Tibial artery (tissue), 4 donors: ENCODE data around the gene CELF1.

Experiments used
- DNase-seq, 2 donors: peaks; one replicate each; pipeline ENCODE4 v3.0.0-alpha.2; 2019
- H3K27ac ChIP-seq, 2 donors: fragments of 200-600 bp; sonication (generic) in 1 of 2; 1 replicate in 1 of 2; 2 replicates in 1 of 2; pipeline ENCODE4 v1.5.1; 2018 to 2019; ENCODE audit warnings: mild to moderate bottlenecking in 1 of 2
- H3K27me3 ChIP-seq, 2 donors: fragments of 200-600 bp; sonication (generic) in 1 of 2; one replicate each; pipeline versions ENCODE4 v1.5.1 to v1.6.0; 2016 to 2019
- H3K36me3 ChIP-seq, 3 donors: fragments of 200-600 bp; sonication (generic) in 2 of 3; one replicate each; pipeline ENCODE4 v1.5.1; 2016 to 2019; ENCODE audit warnings: mild to moderate bottlenecking in 2 of 3
- H3K4me1 ChIP-seq, 4 donors: fragments of 200-600 bp; sonication (generic) in 2 of 4; 1 replicate in 3 of 4; 2 replicates in 1 of 4; pipeline ENCODE4 v1.5.1; 2016 to 2019
- H3K4me3 ChIP-seq, 2 donors: fragments of 200-600 bp; sonication (generic) in 1 of 2; 1 replicate in 1 of 2; 2 replicates in 1 of 2; pipeline ENCODE4 v1.5.1; 2018 to 2019; ENCODE audit warnings: mild to moderate bottlenecking in 2 of 2
- H3K9me3 ChIP-seq, 3 donors: fragments of 200-600 bp; sonication (generic) in 1 of 3; one replicate each; pipeline ENCODE4 v1.5.1; 2016 to 2019
- intact Hi-C: fragments of 100-400 bp; cut with DNase I; formaldehyde crosslinking; loops from one replicate; pipeline ENCODE4 v1.15.0; 2023; ENCODE audit warnings: low total_unique reads
- TF ChIP-seq, protein P1 (sequence below), 2 experiments: fragments of 200-600 bp in 1 of 2; fragments of 450-650 bp in 1 of 2; IDR thresholded peaks; one replicate each; pipeline ENCODE4 v1.5.1; 2017 to 2019; ENCODE audit warnings: antibody characterized with exemption in 2 of 2, mild to moderate bottlenecking in 1 of 2, moderate library complexity in 1 of 2

CELF1 gene

DNA sequence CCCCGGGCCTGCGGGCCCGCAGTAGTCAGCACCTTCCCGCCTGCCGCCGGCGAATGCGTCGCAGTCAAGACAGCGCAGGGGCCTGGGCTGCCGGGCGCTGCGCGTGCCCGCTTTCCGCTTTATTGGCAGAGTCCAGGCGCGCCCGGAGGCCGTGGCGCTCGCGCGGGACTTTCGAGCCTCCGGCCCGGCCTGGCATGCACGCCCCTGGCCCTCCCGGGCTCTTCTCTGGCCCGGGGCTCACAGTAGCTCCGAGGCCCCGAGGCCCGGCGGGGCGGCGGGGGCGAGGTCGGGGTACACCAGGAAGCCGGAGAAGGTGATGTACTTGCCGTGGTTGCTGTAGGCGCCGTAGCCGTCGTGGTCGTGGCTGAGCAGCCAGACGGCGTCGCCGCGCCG, 36.6 kb upstream of the CELF1 start:
- no peak for DNase-seq
- Histone ChIP-seq H3K27me3 (peaks cover 0 to 53% of the 10 kb centered on the region in 2 donors), H3K27ac (no peak overlapping the region), H3K36me3 (peaks cover 0 to 15% (median 6%) of the 10 kb centered on the region in 3 donors), H3K9me3 (no peaks in the 10 kb centered on the region), H3K4me1 (peaks cover 0 to 18% (median 12%) of the 10 kb centered on the region in 4 donors), H3K4me3 (peak overlapping the region in 1 of 2 donors; percentile 17)
- intact Hi-C loops, result no loop called here
- TF ChIP-seq, protein P1, sequence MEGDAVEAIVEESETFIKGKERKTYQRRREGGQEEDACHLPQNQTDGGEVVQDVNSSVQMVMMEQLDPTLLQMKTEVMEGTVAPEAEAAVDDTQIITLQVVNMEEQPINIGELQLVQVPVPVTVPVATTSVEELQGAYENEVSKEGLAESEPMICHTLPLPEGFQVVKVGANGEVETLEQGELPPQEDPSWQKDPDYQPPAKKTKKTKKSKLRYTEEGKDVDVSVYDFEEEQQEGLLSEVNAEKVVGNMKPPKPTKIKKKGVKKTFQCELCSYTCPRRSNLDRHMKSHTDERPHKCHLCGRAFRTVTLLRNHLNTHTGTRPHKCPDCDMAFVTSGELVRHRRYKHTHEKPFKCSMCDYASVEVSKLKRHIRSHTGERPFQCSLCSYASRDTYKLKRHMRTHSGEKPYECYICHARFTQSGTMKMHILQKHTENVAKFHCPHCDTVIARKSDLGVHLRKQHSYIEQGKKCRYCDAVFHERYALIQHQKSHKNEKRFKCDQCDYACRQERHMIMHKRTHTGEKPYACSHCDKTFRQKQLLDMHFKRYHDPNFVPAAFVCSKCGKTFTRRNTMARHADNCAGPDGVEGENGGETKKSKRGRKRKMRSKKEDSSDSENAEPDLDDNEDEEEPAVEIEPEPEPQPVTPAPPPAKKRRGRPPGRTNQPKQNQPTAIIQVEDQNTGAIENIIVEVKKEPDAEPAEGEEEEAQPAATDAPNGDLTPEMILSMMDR (IDR thresholded peaks at IDR 0.05), result no peak

GRCh38 chr11:47589118-47589517, 36.2 kb upstream of the CELF1 start:
- TF ChIP-seq, protein P1 (IDR thresholded peaks at IDR 0.05), result no peak
- H3K4me3 ChIP-seq, result no peak overlapping the region
- peaks cover 0 to 13% (median 7%) of the 10 kb centered on the region in 4 donors for H3K4me1 ChIP-seq
- H3K27ac ChIP-seq, result no peak overlapping the region
- peaks cover under 1 to 20% (median 11%) of the 10 kb centered on the region in 3 donors for H3K36me3 ChIP-seq
- no peak for DNase-seq
- intact Hi-C loops, result no loop called here
- H3K27me3 ChIP-seq, result peaks cover 0 to 48% of the 10 kb centered on the region in 2 donors
- no peaks in the 10 kb centered on the region for H3K9me3 ChIP-seq

DNA sequence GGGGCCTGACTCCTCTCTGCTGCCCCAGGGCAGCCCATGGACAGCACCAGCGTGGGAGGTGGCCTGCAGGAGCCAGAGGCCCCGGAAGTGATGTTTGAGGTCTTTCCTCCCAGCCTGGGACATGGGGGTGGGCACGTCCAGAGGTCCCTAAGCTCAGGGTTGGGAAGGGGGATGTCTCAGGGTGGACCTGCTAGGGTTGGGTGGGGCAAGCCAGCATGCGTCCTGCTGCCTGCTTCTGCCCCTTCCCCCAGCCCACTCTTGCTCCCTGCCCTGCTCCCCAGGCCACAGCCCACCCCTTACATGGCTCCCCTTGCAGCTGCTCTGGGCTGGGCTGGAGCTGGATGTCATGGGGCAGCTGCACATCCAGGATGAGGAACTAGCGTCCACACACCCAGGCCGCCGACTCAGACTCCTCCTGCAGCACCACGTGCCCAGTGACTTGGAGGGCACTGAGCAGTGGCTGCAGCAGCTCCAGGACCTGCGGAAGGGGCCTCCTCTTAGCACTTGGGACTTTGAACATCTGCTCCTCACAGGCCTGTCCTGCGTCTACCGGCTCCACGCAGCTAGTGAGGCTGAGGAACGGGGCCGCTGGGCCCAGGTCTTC, 34.9 kb upstream of the CELF1 start:
- intact Hi-C loops, result no loop called here
- peaks cover 0 to 5% (median 0%) of the 10 kb centered on the region in 4 donors for H3K4me1 ChIP-seq
- peak; percentile 81 for DNase-seq

DNA sequence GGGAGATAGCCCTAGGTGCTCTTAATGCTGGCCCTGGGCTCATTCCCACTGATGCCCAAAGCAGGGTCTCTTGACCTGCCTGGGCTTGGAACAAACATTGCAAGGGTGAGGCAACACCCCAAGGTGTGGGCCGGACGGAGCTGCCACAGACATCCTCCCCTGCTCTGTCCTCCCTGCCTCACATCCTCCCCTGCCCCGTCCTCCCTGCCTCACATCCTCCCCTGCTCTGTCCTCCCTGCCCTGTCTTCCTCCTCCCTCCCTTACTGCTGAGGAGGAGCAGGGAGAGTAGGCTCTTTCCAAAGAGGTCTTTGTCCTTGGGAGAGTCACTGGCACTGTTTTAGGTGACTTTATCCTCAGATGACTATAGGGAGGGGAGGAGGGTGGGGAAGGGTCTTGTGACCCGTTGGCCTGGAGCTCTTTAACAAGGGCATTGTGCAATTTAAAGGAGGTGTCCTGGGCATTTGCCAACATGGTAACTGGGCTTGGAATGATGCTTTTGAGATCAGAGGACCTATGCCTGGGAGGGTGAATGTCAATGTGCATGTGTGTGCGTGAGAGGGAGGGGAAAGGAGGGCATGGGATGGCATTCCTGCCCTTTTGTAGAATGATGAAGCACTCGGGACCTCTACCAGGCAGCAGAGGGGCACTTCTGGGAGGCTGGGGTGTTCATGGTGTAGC, 34.2 kb upstream of the CELF1 start:
- peak in 1 of 2 donors; percentile 55 for DNase-seq
- TF ChIP-seq, protein P1 (IDR thresholded peaks at IDR 0.05), result no peak
- Histone ChIP-seq H3K4me3 (no peak overlapping the region), H3K4me1 (peaks cover 0 to 5% (median 0%) of the 10 kb centered on the region in 4 donors), H3K9me3 (no peaks in the 10 kb centered on the region), H3K27me3 (peaks cover 0 to 30% of the 10 kb centered on the region in 2 donors), H3K36me3 (peaks cover 20 to 39% (median 28%) of the 10 kb centered on the region in 3 donors), H3K27ac (no peak overlapping the region)
- intact Hi-C loops, result no loop called here

More for the DNA sequence above, 34.9 kb upstream of the CELF1 start:
- peaks cover 0 to 35% of the 10 kb centered on the region in 2 donors for H3K27me3 ChIP-seq
- no peaks in the 10 kb centered on the region for H3K9me3 ChIP-seq
- H3K4me3 ChIP-seq, result no peak overlapping the region
- peaks cover 13 to 32% (median 23%) of the 10 kb centered on the region in 3 donors for H3K36me3 ChIP-seq
- TF ChIP-seq, protein P1 (IDR thresholded peaks at IDR 0.05), result no peak
- H3K27ac ChIP-seq, result no peak overlapping the region

- intact Hi-C loops, result no loop called here
- Histone ChIP-seq H3K4me3 (no peak within 1 kb of the TSS), H3K27ac (no peak within 1 kb of the TSS), H3K9me3 (no peaks in the 10 kb centered on the region), H3K4me1 (peaks cover 0 to 5% (median 0%) of the 10 kb centered on the region in 4 donors), H3K36me3 (peaks cover 29 to 48% (median 37%) of the 10 kb centered on the region in 3 donors), H3K27me3 (peaks cover 0 to 21% of the 10 kb centered on the region in 2 donors)
- DNase-seq, result no peak
- TF ChIP-seq, protein P1 (IDR thresholded peaks at IDR 0.05), result no peak
Observed at GRCh38 chr11:47586098-47586855, 33.3 kb upstream of the CELF1 start, which contains the start of gene FAM180B. FAM180B (plus strand) TSS chr11:47586678; CDS start chr11:47586769, 91 bp downstream.
